ENCODE data around the gene CCNYL1. TPM values are rescaled to one million over a fixed set of nuclear protein-coding genes. Genes with fewer than 3 reads are reported as not detected.

Gene CCNYL1
- polyA plus RNA-seq, 1 of the 3 experiments (the other 2 are of a cell fraction): 8.7 TPM

GRCh38 chr2:207792244-207792785 is 80.9 kb downstream of the CCNYL1 start:
- Histone ChIP-seq H3F3A (replicated peaks; ENCODE audit: insufficient read depth) (peaks cover 8% of the 10 kb centered on the region), H3K27me3 (ENCODE audit: insufficient read depth) (no peaks in the 10 kb centered on the region), H4K20me1 (ENCODE audit: insufficient read depth) (no peaks in the 10 kb centered on the region), H2AFZ (ENCODE audit: low read depth) (peak overlapping the region; percentile 98), H3K4me2 (peak overlapping the region; percentile 41), H3K27ac (ENCODE audit: low read depth in 2 of 2, low read length in 1 of 2) (peak overlapping the region; percentile 8 to 81; a peak in 3 of 4 replicates), H3K4me1 (ENCODE audit: control insufficient read depth in 1 of 2, insufficient read depth in 2 of 2, low read depth in 1 of 2, low read length in 1 of 2) (peaks cover 5 to 10% of the 10 kb centered on the region in 2 experiments; a peak in 2 of 4 replicates), H3K9me3 (no peaks in the 10 kb centered on the region), H3K79me2 (ENCODE audit: insufficient read depth) (no peaks in the 10 kb centered on the region), H3K36me3 (replicated peaks in 1 of 2; ENCODE audit: control insufficient read depth in 1 of 2, insufficient read depth in 2 of 2, low read length in 1 of 2) (no peaks in the 10 kb centered on the region), H3K4me3 (ENCODE audit: low read depth in 2 of 2, low read length in 1 of 2) (no peak overlapping the region), H3K9ac (peak overlapping the region; percentile 30; the same call in 1 of the 2 replicates), H3K9me2 (no peaks in the 10 kb centered on the region)
- peak; percentile 37 for DNase-seq
- 39% methylated on average over 6 of the region's 6 CpGs for WGBS (ENCODE audit: low lambda C conversion rate)
- CTCF ChIA-PET: interaction anchor here (0.7 to 0.8 kb wide), 2 partner anchors 14 to 46 kb away, joined by 3 read pairs; no protein-coding TSS in a partner anchor
- POLR2A ChIA-PET: no interaction called here
- TF ChIP-seq SMC3 (IDR thresholded peaks at IDR 0.05; ENCODE audit: low read depth, low read length): no peak
- TF ChIP-seq ZBTB33 (IDR thresholded peaks at IDR 0.05; ENCODE audit: borderline replicate concordance, low read depth): no peak
- TF ChIP-seq TEAD4 (IDR thresholded peaks at IDR 0.05; ENCODE audit: borderline replicate concordance, insufficient read depth): no peak
- TF ChIP-seq TAF1 (IDR thresholded peaks at IDR 0.05; ENCODE audit: borderline replicate concordance, low read depth, low read length): no peak
- TF ChIP-seq FOXJ3 (CRISPR knock-in tag; IDR thresholded peaks at IDR 0.05): no peak
- no peak for TF ChIP-seq NRF1 (IDR thresholded peaks at IDR 0.05; ENCODE audit: low read depth, low read length)
- TF ChIP-seq ELF1 (IDR thresholded peaks at IDR 0.05): peak; percentile 67
- TF ChIP-seq YY1 (IDR thresholded peaks at IDR 0.05; ENCODE audit: low read depth): peak; percentile 32; the same call in 1 of the 2 replicates
- TF ChIP-seq, protein P1, sequence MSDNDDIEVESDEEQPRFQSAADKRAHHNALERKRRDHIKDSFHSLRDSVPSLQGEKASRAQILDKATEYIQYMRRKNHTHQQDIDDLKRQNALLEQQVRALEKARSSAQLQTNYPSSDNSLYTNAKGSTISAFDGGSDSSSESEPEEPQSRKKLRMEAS (IDR thresholded peaks at IDR 0.05; ENCODE audit: low read depth): peak; percentile 87
- peak; percentile 44 for TF ChIP-seq JUND (IDR thresholded peaks at IDR 0.05)
- peak; percentile 54 for TF ChIP-seq POLR2AphosphoS5 (IDR thresholded peaks at IDR 0.05; ENCODE audit: low read depth, low read length)
- no peak for TF ChIP-seq EP300 (IDR thresholded peaks at IDR 0.05; ENCODE audit: borderline replicate concordance in 1 of 2, low read depth in 1 of 2, low read length in 1 of 2)
- TF ChIP-seq TCF12 (IDR thresholded peaks at IDR 0.05): peak; percentile 42; the same call in 1 of the 2 replicates
- TF ChIP-seq FOSL2 (IDR thresholded peaks at IDR 0.05; ENCODE audit: borderline replicate concordance, low read depth): peak; percentile 46; the same call in 1 of the 2 replicates
- no peak for TF ChIP-seq CTCF (IDR thresholded peaks at IDR 0.05)
- TF ChIP-seq RXRA (IDR thresholded peaks at IDR 0.05; ENCODE audit: borderline replicate concordance, low read depth): no peak
- TF ChIP-seq RCOR1 (IDR thresholded peaks at IDR 0.05; ENCODE audit: low read length): no peak
- no peak for TF ChIP-seq EZH2phosphoT487 (IDR thresholded peaks at IDR 0.05; ENCODE audit: borderline replicate concordance, low read depth)
- no peak for TF ChIP-seq GABPA (IDR thresholded peaks at IDR 0.05; ENCODE audit: low read depth)
- TF ChIP-seq USF1 (IDR thresholded peaks at IDR 0.05; ENCODE audit: borderline replicate concordance, low read depth): no peak
- TF ChIP-seq, protein P2, sequence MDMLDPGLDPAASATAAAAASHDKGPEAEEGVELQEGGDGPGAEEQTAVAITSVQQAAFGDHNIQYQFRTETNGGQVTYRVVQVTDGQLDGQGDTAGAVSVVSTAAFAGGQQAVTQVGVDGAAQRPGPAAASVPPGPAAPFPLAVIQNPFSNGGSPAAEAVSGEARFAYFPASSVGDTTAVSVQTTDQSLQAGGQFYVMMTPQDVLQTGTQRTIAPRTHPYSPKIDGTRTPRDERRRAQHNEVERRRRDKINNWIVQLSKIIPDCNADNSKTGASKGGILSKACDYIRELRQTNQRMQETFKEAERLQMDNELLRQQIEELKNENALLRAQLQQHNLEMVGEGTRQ (IDR thresholded peaks at IDR 0.05; ENCODE audit: borderline replicate concordance, low read depth, low read length): no peak
- no peak for TF ChIP-seq REST (IDR thresholded peaks at IDR 0.05; ENCODE audit: low read depth, low read length)
- no peak for TF ChIP-seq SIN3A (IDR thresholded peaks at IDR 0.05; ENCODE audit: borderline replicate concordance, low read depth, low read length)

Data from SK-N-SH (cell line).